ENCODE data around the gene ESPL1.
A peak's percentile ranks its signal among the peaks of the same experiment; 100 is the strongest.
"Not testable (repeated sequence)": the region's sequence is repeated elsewhere in the genome, so short reads cannot be mapped to it uniquely, and the experiment has no call there.

Gene ESPL1

DNA sequence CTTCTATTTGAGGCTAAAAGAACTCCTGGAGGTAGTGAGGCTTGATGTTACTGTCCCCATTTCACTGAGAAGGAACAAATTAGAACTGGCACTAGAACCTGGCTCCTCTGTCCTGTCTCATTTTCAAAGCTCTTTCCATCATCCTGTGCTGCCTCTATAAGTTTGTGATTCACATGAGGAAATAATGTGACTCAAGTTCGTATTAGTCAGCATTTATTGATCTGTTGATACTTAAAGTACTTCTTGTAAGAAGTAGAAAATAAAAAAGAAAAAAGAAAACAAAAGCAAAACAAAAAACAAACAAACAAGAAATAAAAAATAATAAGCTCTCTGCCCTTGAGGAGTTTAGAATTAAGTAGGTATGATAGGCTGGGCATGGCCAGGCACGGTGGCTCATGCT, 2.3 kb upstream of the ESPL1 start:
- no peak for DNase-seq

DNA sequence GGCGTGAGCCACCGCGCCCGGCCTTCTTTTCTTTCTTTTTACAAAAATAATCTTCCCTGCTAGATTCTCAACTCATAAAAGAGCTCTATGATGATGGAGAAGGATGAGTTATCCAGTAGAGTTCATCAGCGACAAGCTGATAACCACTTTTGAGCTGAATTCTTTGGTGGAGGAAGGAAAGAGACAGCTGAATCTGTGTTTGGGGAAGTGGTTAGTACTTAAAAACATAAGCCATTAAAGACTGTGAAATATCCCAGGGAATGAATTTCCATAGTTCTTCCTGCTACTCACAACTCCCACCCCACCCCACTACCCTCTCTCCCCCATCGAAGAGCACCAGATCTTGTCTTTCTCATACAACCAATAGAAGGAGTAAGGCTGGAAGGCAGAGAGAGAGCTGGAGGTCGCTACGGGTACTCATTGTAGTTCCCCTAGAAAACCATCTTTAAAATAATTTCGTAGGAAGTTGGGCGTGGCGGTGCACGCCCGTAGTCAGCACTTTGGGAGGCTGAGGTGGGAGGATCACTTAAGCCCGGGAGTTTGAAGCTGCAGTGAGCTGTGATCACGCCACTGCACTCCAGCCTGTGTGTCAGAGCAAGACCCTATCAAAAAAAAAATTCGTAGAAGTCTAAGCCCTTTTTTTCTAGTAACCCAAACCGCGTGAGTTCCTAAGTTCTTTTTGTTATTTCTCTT, 647 bp upstream of the ESPL1 start:
- peak; percentile 80 for DNase-seq

DNA sequence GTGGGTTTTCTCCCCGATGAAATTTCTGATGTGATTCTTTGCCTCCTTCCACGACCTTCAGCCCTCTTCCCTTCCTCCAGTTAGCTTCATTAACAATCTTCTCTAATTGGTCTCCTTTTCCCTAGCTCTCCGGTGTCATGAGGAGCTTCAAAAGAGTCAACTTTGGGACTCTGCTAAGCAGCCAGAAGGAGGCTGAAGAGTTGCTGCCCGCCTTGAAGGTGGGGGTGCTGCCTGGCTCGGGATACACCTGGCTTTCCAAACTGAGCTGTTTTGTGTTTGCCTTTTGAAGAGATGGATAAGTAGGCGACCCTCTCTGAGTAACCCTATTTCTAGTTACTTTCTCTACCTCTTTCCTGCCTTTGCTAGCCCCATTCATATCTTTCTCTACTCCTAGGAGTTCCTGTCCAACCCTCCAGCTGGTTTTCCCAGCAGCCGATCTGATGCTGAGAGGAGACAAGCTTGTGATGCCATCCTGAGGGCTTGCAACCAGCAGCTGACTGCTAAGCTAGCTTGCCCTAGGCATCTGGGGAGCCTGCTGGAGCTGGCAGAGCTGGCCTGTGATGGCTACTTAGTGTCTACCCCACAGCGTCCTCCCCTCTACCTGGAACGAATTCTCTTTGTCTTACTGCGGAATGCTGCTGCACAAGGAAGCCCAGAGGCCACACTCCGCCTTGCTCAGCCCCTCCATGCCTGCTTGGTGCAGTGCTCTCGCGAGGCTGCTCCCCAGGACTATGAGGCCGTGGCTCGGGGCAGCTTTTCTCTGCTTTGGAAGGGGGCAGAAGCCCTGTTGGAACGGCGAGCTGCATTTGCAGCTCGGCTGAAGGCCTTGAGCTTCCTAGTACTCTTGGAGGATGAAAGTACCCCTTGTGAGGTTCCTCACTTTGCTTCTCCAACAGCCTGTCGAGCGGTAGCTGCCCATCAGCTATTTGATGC, 797 bp downstream of the ESPL1 start:
- DNase-seq = no peak

DNA sequence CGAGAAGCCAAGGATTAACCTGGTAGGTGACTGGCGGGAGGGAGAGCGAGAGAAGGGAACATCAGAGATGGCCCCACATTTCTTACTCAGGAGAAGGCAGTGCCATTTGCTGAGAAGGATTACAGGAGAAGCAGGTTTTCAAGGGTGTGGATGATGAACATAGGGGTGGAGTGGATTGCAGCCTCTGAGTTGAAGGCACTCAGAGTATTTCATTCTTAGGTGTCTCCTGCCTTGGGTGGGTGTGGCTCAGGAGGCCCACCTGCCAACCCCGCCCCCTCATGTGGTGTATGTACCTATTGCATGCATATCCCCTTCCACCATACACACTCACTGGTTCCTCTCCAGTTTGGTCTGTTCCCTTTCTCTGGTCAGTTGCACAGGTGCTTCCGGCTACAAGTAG, 6.3 kb downstream of the ESPL1 start:
- DNase-seq = no peak

DNA sequence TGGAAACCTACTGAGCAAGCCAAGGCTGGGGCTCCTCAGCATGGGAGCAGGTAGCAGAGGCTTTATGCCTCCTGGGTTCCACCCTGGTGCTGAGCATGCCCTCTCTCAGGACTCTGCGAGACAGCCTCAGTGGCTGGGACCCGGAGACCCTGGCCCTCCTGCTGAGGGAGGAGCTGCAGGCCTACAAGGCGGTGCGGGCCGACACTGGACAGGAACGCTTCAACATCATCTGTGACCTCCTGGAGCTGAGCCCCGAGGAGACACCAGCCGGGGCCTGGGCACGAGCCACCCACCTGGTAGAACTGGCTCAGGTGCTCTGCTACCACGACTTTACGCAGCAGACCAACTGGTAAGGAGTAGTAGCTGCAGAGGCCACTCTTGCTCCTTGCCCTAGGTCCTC, 8.4 kb downstream of the ESPL1 start:
- DNase-seq = no peak

DNA sequence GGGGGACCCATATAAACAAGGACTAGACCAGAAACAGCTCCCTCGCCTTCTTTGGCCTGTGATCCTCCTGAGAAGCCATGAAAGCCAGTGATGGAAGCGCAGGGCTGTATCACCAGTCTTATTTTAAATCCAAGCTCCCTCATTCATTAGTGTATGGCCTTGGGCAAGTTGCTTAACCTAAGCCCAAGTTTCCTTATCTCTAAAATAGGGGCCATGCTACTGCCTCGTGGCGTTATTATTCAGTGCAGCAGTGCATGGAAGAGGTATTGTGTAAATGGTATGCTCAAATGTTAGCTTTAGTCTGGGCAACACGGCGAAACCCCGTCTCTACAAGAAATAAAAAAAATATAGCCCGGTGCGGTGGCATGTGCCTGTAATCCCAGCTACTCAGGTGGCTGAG, 9.9 kb downstream of the ESPL1 start:
- no peak for DNase-seq

DNA sequence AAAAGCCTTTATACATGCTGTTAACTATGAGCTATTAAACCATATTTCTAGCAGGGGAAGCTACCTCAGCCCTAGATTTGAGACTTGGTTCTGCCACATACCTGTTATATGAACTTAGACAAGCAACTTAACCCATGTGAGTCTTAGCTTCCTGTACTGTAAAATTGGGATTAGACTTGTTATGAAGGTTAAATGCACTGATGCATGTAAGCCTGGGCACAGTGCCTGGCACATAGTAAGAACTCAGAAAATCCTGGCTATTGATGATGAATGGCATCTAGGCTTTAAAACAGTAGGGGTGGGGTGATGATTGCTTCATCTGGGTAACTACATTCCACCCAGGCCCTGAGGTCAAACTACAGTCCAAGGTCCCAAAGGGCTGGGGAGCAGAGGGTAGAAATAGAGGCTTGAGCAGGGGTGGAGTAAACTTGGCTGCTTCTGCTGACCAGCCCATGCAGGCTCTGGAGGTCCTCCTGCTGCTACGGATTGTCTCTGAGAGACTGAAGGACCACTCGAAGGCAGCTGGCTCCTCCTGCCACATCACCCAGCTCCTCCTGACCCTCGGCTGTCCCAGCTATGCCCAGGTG, 11.3 kb downstream of the ESPL1 start:
- no peak for DNase-seq

DNA sequence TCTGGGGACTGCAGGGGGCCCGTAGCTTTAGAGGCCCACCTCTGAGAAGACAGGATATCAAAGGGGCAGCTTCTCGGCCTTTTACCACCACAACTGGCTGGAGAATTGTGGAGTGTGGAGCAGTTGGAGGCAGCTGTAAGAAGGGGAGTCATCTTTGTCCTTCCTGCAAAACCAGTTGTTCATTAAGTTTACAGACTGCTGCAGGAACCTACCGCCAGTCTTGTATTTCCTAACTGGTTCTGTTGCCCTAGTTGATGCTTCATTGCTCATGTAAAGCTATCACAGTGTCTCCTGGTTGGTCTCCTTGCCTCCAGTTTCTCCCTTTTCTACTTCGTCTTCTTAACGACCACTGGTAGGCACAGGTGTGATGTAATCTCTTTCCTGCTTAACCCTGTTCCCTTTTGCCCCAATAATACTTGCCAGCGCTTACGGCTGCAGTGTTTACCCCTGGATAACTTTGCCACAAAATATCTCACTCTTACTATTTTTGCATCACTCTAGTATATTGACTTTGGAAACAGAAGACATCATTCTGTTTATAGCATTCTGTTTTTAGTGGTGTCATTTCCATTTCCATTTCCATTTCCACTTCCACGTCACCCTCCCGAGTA, 11.9 kb downstream of the ESPL1 start:
- no peak for DNase-seq

DNA sequence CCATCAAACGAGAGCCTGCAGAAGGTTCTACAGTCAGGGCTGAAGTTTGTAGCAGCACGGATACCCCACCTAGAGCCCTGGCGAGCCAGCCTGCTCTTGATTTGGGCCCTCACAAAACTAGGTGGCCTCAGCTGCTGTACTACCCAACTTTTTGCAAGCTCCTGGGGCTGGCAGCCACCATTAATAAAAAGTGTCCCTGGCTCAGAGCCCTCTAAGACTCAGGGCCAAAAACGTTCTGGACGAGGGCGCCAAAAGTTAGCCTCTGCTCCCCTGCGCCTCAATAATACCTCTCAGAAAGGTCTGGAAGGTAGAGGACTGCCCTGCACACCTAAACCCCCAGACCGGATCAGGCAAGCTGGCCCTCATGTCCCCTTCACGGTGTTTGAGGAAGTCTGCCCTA, 18.3 kb downstream of the ESPL1 start:
- DNase-seq = no peak

DNA sequence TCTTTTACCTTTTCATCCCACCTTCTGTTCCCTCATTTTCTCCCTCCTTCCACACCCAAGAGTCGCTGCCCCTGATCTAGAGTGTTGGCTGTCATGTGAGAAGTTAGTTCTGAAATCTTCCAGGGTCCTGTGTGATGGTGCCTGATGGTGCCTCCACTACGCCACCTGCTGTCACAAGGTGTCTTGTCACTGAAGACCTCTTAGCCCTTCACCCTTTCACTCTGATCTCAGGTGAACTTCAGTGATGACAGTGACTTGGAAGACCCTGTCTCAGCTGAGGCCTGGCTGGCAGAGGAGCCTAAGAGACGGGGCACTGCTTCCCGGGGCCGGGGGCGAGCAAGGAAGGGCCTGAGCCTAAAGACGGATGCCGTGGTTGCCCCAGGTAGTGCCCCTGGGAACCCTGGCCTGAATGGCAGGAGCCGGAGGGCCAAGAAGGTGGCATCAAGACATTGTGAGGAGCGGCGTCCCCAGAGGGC, 19.7 kb downstream of the ESPL1 start:
- peak; percentile 60 for DNase-seq

DNA sequence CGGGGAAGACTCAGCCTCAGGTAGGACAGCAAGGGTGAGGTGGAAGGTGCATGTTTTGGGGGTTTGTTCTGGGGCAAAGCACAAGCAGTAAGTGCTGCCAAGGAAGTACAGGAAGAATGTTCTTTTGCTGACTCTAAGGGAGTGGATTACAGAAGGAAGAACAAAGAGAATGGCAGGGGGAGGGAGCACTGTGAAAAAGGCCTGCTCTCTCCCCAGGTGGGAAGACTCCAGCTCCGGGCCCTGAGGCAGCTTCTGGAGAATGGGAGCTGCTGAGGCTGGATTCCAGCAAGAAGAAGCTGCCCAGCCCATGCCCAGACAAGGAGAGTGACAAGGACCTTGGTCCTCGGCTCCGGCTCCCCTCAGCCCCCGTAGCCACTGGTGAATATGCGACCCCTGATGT, 20.2 kb downstream of the ESPL1 start:
- no peak for DNase-seq

DNA sequence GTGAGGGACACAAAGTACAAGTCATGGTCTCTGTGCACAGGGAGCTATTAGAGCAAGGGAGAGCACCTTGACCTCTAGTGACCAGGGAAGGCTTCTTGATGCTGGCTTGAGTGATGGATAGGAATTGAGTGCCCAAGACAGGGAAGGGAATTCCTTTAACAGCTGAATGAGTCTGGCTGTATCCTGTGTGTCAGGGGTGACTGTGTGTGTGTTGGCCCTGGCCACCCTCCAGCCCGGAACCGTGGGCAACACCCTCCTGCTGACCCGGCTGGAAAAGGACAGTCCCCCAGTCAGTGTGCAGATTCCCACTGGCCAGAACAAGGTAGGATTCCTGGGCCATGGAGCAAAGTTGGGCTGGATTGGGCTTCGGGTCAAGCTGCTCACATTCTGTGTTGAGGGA, 21.8 kb downstream of the ESPL1 start:
- DNase-seq = no peak

DNA sequence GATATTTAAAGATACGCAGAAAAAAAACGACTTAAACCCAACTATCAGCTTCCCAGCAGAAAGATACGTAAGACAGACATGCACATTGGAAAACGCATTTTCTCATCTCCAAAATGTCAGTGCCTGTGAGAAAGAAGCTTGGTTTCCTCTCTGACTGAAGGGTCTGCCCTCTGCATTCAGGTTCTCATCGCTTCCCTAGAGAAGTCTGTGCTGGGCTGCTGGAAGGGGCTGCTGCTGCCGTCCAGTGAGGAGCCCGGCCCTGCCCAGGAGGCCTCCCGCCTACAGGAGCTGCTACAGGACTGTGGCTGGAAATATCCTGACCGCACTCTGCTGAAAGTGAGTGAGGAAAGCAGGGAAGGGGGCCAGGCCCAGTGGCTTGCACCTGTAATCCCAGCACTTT, 22.6 kb downstream of the ESPL1 start:
- no peak for DNase-seq

DNA sequence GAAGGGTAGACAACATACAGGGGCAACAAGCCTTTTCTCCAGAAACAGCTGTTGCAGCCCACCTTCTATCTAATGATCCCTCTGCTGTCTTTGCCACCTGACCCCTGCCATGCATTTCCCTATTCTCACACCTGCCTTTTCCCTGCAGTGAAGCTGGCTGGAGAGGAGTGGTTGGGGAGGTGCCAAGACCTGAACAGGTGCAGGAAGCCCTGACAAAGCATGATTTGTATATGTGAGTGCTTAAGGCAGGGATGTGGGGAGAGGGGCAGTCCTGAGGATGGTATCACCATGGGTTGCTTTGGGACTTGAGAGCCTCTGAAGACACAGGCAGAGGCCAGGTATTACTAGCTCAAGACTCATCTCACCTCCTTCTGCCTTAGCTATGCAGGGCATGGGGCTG, 24.3 kb downstream of the ESPL1 start:
- no peak for DNase-seq

DNA sequence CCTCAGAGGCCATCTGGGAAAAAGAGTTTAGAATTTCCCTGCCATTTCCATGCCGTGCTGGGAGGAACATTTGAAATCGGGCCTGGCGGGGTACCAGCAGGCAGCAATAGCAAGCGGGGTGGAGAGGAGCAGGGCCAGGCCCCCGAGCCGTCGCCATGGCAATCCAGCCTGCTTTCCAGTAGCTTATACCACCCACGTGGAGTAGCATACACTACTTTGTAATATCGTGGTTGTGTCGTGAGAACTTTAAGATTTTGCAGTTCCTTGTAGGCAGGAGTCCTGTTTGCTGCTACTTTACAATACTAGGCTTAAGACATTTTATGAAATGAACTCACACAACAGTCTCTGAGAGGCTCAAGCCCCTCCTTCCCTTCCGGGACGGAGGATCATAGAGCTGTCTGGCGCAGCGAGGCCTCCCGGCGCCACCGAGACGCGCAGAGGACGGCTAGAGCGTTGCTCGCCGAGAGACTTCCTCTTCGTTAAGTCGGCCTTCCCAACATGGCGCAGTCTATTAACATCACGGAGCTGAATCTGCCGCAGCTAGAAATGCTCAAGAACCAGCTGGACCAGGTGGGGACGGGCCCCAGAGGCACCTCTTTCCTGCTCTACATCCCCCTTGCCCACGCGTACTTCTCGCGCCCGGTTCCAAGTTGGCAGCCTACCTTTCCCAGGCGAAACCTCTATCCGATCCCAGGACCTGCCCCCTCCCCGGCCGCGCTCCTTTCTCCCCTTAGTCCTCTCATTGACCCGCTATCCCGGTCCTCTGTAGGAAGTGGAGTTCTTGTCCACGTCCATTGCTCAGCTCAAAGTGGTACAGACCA, 27.2 kb downstream of the ESPL1 start, which contains the start of gene PFDN5:
TSS of gene PFDN5 (plus strand) at position 473 of the 821 bp plus-strand sequence. CDS start at position 499, 26 bp downstream.
- peak; percentile 90 for DNase-seq

DNA sequence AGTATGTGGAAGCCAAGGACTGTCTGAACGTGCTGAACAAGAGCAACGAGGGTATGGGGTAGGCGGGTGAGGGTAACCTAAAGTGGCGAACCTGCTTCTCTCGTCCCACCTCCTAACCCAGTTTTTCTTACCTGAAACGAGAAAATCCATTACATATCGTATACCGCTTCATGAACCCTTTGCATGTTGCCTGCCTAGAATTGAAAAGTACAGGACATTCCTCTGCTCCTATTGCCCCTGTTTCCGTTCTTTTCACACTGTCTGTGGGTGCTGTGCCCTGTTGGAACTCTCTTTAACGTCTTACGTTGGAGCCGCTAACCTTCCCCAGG, 27.8 kb downstream of the ESPL1 start:
- DNase-seq = no peak

DNA sequence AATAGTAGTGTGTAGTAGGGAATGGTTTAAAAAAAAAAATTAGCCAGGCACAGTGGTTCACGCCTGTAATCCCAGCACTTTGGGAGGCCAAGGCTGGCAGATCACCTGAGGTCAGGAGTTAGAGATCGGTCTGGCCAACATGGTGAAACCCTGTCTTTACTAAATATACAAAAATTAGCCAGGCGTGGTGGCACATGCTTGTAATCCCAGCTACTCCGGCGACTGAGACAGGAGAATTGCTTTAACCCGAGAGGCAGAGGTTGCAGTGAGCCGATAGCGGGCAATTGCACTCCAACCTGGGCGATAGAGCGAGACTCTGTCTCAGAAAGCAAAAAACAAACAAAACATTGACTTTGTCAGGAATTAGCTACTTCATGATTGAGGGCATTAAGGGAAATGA, 29.0 kb downstream of the ESPL1 start:
- not testable (repeated sequence) for DNase-seq

DNA sequence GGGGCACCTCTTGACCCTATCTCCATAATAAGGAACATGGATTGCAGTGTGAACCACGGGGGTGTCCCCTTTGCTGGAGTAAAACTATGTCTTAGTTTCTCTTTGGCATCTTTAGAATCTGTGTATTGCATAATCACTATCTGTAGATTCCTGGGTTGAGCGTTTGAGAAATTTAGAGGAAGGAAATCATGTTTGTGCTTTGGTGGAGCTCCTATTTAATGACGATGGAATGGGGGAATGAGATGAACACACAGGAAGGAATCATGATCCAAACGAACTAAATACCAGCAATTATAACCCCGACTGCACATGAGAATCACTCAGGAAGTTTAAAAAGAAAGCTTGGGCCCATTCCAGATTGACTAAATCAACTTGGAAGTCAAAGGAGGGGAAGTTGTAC, 30.1 kb downstream of the ESPL1 start:
- DNase-seq = peak; percentile 93

DNA sequence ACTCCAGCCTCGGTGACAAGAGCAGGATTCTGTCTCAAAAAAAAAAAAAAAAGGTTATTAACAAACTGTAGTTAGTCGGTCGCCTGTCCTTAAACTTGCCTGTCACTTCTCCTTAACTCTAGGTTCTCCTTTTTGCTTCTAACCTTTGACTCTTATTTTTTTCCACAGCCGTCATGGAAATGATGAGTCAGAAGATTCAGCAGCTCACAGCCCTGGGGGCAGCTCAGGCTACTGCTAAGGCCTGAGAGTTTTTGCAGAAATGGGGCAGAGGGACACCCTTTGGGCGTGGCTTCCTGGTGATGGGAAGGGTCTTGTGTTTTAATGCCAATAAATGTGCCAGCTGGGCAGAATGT, 31.0 kb downstream of the ESPL1 start:
- DNase-seq = peak; percentile 96

DNA sequence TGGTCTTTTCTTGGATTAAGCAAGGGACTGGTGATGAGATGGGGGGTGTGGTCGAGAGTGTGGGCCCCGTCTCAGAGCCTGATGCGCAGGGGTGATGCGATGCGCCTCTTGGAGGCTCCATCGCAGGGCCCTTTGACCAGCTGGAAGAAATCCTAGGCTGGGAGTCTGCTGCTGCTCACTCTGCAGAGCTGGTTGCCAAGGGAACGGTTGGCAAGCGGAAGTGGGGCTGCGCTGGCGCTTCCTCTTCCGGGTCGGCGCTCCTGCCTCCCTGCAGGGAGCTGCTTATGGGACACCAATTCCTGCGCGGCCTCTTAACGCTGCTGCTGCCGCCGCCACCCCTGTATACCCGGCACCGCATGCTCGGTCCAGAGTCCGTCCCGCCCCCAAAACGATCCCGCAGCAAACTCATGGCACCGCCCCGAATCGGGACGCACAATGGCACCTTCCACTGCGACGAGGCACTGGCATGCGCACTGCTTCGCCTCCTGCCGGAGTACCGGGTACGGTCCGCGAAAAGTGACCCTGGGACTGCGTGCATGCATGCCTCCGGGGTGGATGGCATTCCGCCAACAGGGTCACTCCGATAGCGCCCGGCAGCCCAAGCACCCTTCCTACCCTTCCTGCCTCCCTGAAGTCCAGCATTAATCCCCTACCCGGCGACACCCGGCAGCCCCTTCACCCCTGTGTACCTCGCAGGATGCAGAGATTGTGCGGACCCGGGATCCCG, 31.5 kb downstream of the ESPL1 start, which contains the start of gene MYG1:
TSS of gene MYG1 (plus strand) at position 242 of the 727 bp plus-strand sequence. CDS start at position 285, 43 bp downstream.
- peak; percentile 87 for DNase-seq

DNA sequence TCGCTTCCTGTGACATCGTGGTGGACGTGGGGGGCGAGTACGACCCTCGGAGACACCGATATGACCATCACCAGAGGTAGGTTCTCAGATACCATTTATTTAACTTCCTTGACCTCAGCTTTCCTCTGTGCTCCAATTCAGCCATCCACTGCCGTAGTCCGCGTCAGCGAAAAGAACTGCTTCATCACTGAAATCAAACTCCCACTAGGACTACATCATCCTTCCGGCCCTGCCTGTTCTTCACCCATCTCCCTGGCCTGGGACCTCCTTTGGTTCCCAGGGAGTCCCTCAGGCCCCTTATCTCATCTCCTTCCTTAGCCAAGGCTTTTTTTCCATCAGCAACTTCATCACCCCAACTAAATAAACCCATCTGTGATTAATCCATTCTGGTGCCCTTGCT, 32.1 kb downstream of the ESPL1 start:
- DNase-seq = peak; percentile 60

DNA sequence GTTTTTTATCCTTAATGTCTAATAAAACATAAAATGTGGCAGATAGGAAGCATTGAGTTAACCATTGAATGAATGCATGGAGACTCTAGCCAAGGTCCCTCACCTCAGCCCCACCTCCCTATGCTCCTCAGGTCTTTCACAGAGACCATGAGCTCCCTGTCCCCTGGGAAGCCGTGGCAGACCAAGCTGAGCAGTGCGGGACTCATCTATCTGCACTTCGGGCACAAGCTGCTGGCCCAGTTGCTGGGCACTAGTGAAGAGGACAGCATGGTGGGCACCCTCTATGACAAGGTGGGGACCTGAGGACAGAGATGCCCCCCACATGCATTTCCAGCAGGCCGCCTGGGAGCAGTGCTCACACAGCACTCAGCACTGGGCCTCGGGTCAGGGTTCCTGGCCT, 34.8 kb downstream of the ESPL1 start:
- no peak for DNase-seq

All from inflammatory macrophage treated with lipopolysaccharide for 4 hours (primary cell).